ENCODE data around the gene ZFP57. TPM values are rescaled to one million over a fixed set of nuclear protein-coding genes. Genes with fewer than 3 reads are reported as not detected.

Gene ZFP57
- total and polyA plus RNA-seq, 4 donors: 0.01 to 2.4 (median 1.1) TPM

DNA sequence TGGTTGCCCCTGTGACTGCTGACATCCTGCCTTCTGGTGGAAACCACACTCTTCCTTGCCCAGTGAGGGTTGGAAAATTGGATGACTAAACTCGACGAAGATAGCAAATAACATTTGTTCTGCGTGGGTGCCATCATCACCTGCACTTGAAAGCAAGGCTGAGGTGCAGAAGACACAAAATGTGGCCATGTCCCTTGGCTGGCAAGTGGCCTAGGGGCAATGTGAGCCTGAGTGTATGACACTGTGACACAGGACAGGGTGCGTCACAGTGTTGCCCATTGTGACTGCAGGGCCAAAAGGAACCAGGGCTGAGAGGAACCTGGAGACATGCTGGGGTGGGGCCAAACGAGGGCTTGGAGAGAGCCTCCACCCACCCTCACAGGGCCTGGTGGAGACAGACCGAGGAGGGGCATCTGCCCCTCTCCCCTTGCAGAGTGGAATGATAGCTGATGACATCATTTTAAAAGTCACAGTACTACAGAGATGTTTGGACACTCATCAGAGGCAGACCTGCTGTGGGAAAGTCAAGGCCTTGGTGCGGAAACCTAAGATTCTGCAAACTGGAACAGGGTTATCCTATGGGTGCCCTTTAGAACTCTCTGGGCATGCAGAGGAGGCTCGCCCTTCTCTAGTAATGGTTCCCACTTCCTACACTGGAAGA lies 29.5 kb upstream of the ZFP57 start:
- TF ChIP-seq CTCF (IDR thresholded peaks at IDR 0.05; ENCODE audit: control extremely low read depth, extremely low read depth): no peak
- Histone ChIP-seq H3K9me3 (ENCODE audit: control insufficient read depth in 4 of 4, insufficient read depth in 3 of 4, low read length in 3 of 4) (peaks cover 0 to 2% (median 0%) of the 10 kb centered on the region in 4 donors), H3K9ac (ENCODE audit: insufficient read depth in 1 of 2, low read length in 2 of 2) (no peak overlapping the region), H3K36me3 (ENCODE audit: control insufficient read depth in 4 of 4, insufficient read depth in 4 of 4, low read length in 4 of 4) (no peaks in the 10 kb centered on the region), H3K4me3 (no peak overlapping the region), H3K27me3 (ENCODE audit: control insufficient read depth in 3 of 3, insufficient read depth in 3 of 3, low read length in 2 of 3) (peaks cover 0 to 25% (median 8%) of the 10 kb centered on the region in 3 donors), H3K27ac (ENCODE audit: low read depth in 1 of 2, low read length in 1 of 2) (no peak overlapping the region), H3K4me1 (ENCODE audit: control insufficient read depth in 5 of 5, insufficient read depth in 5 of 5, low read length in 5 of 5) (no peaks in the 10 kb centered on the region)
- DNase-seq (no peak), ATAC-seq (ENCODE audit: insufficient read depth, low FRiP score) (no peak)
- WGBS, 2 donors: 80 to 86% methylated on average over 8 of the region's 8 CpGs

- H3K9me3 ChIP-seq (ENCODE audit: control insufficient read depth in 4 of 4, insufficient read depth in 3 of 4, low read length in 3 of 4): no peaks in the 10 kb centered on the region
- no peak for TF ChIP-seq CTCF (IDR thresholded peaks at IDR 0.05; ENCODE audit: control extremely low read depth, extremely low read depth)
- no peaks in the 10 kb centered on the region for H3K36me3 ChIP-seq (ENCODE audit: control insufficient read depth in 4 of 4, insufficient read depth in 4 of 4, low read length in 4 of 4)
- WGBS, 2 donors: 34 to 37% methylated on average over 4 of the region's 4 CpGs
- H3K27ac ChIP-seq (ENCODE audit: low read depth in 1 of 2, low read length in 1 of 2): peak overlapping the region in 1 of 2 donors; percentile 46
- ATAC-seq (ENCODE audit: insufficient read depth, low FRiP score): no peak
- no peak overlapping the region for H3K9ac ChIP-seq (ENCODE audit: insufficient read depth in 1 of 2, low read length in 2 of 2)
- H3K4me3 ChIP-seq: no peak overlapping the region
- no peak for DNase-seq
- no peaks in the 10 kb centered on the region for H3K4me1 ChIP-seq (ENCODE audit: control insufficient read depth in 5 of 5, insufficient read depth in 5 of 5, low read length in 5 of 5)
- peaks cover 0 to 25% (median 6%) of the 10 kb centered on the region in 3 donors for H3K27me3 ChIP-seq (ENCODE audit: control insufficient read depth in 3 of 3, insufficient read depth in 3 of 3, low read length in 2 of 3)
These were observed 28.2 kb upstream of the ZFP57 start for GRCh38 chr6:29709188-29709587.

GRCh38 chr6:29708432-29709179 lies 27.7 kb upstream of the ZFP57 start:
- DNase-seq (no peak), ATAC-seq (ENCODE audit: insufficient read depth, low FRiP score) (no peak)
- WGBS, 2 donors: 47 to 58% methylated on average over 11 of the region's 11 CpGs
- H3K27me3 ChIP-seq (ENCODE audit: control insufficient read depth in 3 of 3, insufficient read depth in 3 of 3, low read length in 2 of 3): peaks cover 0 to 28% (median 6%) of the 10 kb centered on the region in 3 donors
- no peaks in the 10 kb centered on the region for H3K4me1 ChIP-seq (ENCODE audit: control insufficient read depth in 5 of 5, insufficient read depth in 5 of 5, low read length in 5 of 5)
- no peaks in the 10 kb centered on the region for H3K36me3 ChIP-seq (ENCODE audit: control insufficient read depth in 4 of 4, insufficient read depth in 4 of 4, low read length in 4 of 4)
- no peak overlapping the region for H3K27ac ChIP-seq (ENCODE audit: low read depth in 1 of 2, low read length in 1 of 2)
- no peaks in the 10 kb centered on the region for H3K9me3 ChIP-seq (ENCODE audit: control insufficient read depth in 4 of 4, insufficient read depth in 3 of 4, low read length in 3 of 4)
- TF ChIP-seq CTCF (IDR thresholded peaks at IDR 0.05; ENCODE audit: control extremely low read depth, extremely low read depth): no peak
- no peak overlapping the region for H3K9ac ChIP-seq (ENCODE audit: insufficient read depth in 1 of 2, low read length in 2 of 2)
- no peak overlapping the region for H3K4me3 ChIP-seq

Measured in lung (tissue), 12 donors.